Activated CD4-positive, alpha-beta memory T cell treated with anti-CD3 and anti-CD28 coated beads for 36 hours (primary cell): ENCODE results near the gene UBE2J1. TPM values are rescaled to one million over a fixed set of nuclear protein-coding genes. Genes with fewer than 3 reads are reported as not detected.
"Not testable (repeated sequence)": the region's sequence is repeated elsewhere in the genome, so short reads cannot be mapped to it uniquely, and the experiment has no call there.

Experiments
- CTCF ChIA-PET: fragments of 350-600 bp; sonication (Branson Sonifier 250); formaldehyde crosslinking; loops from one replicate; lab custom pipeline; 2021; ENCODE audit warnings: antibody characterized with exemption, inconsistent platforms; lab: Charles Lee
- POLR2A ChIA-PET: fragments of 350-600 bp; sonication (Branson Sonifier 250); formaldehyde crosslinking; loops from one replicate; lab custom pipeline; 2021; ENCODE audit warnings: antibody characterized with exemption; lab: Charles Lee
- DNase-seq: peaks from one replicate; pipeline ENCODE4 v3.0.0-alpha.2; 2020
- H3K27ac Mint-ChIP-seq: one replicate; pipeline ENCODE4 v1.8.0; 2021; ENCODE audit warnings: mixed read lengths
- H3K27me3 Mint-ChIP-seq: one replicate; pipeline ENCODE4 v1.8.0; 2021; ENCODE audit warnings: mixed read lengths
- H3K36me3 Mint-ChIP-seq: one replicate; pipeline ENCODE4 v1.8.0; 2021; ENCODE audit warnings: mixed read lengths
- H3K4me1 Mint-ChIP-seq: one replicate; pipeline ENCODE4 v1.8.0; 2021; ENCODE audit warnings: low read depth, mixed read lengths
- H3K4me3 Mint-ChIP-seq: one replicate; pipeline ENCODE4 v1.8.0; 2021; ENCODE audit warnings: mild to moderate bottlenecking, mixed read lengths
- H3K9me3 Mint-ChIP-seq: one replicate; pipeline ENCODE4 v1.8.0; 2021; ENCODE audit warnings: mixed read lengths
- intact Hi-C: fragments of 100-400 bp; cut with micrococcal nuclease; formaldehyde crosslinking; loops from one replicate; pipeline ENCODE4 v1.15.1; 2023
- total RNA-seq, 2 experiments: library from RNA; stranded (reverse); gene quantifications; one replicate each; pipeline ENCODE4 v1.2.3, GENCODE V29; 2021

UBE2J1 gene, protein sequence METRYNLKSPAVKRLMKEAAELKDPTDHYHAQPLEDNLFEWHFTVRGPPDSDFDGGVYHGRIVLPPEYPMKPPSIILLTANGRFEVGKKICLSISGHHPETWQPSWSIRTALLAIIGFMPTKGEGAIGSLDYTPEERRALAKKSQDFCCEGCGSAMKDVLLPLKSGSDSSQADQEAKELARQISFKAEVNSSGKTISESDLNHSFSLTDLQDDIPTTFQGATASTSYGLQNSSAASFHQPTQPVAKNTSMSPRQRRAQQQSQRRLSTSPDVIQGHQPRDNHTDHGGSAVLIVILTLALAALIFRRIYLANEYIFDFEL
- total RNA-seq: 10 to 100 TPM; 23.8 to 24.9 TPM

DNA sequence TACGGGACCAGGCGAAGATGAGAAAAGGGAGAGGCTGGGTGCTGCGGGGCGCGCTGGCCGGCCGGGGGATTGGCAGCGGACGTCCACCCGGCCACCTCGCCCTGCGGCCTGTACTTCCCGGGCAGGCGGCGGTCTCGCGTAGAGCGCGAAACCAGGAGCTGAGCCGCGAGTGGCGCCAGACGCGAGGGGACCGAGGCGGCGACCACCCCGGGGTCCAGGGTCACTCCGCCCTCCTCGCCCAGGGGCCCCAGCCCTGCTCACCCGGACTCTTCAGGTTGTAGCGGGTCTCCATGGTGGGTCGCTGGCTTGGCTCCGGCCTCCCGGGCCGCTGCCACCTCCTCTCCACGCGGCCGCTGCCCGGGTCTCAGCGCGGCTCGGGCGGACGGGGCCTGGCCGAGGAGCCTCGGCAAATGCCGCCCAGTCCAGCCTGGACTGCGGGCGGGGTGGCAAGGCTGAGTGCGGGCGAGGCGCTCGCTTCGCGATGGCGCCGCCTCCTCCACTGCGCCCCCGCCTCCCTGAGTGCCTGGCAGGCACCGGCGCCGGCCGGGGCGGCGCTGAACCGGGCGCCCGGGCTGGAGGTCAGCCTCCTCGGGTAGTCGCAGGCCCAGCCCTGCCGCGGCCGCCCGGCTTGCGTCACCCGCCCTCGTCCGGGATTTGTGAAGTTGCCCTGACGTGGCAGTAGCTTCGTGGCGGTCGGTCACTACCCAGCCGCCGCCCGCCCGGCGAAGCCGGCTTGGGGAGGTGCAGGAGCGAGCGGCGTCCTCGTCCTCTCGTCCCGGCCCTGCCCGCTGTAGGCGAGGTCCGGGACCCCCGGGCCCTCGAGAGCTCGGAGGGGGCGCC lies at the start of gene UBE2J1:
UBE2J1 (minus strand) TSS at position 445 of the 840 bp plus-strand sequence; CDS start at position 292, 153 bp downstream.
- POLR2A ChIA-PET: interaction anchor here (0.5 to 6.1 kb wide), 9 partner anchors 15 to 495 kb away, joined by 3 to 37 read pairs (median 3); partner anchors contain the start of genes LYRM2, PM20D2 and PNRC1
- peaks cover 3% of the 10 kb centered on the region for H3K36me3 Mint-ChIP-seq
- CTCF ChIA-PET: interaction anchor here (0.5 to 7.6 kb wide), 7 partner anchors 11 to 258 kb away, joined by 3 to 47 read pairs (median 10); no protein-coding TSS in a partner anchor
- intact Hi-C loops: loop anchor here (1.0 to 10.0 kb wide), 6 partner anchors 54 to 752 kb away; partner anchors contain the start of genes CASP8AP2, PNRC1 and RNGTT
- peak; percentile 85 for DNase-seq
- no peaks in the 10 kb centered on the region for H3K9me3 Mint-ChIP-seq
- peaks cover 75% of the 10 kb centered on the region for H3K4me1 Mint-ChIP-seq
- H3K27ac Mint-ChIP-seq: peak within 1 kb of the TSS; percentile 84
- H3K4me3 Mint-ChIP-seq: peak within 1 kb of the TSS; percentile 91
- no peaks in the 10 kb centered on the region for H3K27me3 Mint-ChIP-seq

DNA sequence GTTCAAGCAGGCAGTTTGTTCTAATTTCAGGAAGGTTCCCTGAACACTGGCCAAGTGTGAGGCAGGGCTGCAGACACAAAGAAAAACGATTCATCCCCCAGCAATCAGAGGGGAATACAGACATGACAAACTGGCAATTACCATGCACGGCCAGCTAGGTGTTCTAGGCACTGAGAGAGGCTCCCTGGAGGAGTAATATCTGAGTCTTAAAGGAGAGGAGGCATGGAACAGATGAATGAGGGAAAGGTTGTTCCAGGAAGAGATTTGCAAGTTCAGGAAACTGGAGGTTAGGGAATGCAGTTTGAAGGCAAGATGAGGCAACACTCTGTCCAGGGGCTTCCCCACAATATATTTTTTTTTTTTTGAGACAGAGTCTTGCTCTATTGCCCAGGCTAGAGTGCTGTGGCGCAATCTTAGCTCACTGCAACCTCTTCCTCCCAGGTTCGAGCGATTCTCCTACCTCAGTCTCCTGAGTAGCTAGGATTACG lies 48.4 kb upstream of the UBE2J1 start:
- CTCF ChIA-PET: interaction anchor here (1.6 kb wide), 1 partner anchor 29 kb away, joined by 5 read pairs; no protein-coding TSS in a partner anchor
- no peaks in the 10 kb centered on the region for H3K27me3 Mint-ChIP-seq
- H3K27ac Mint-ChIP-seq: no peak overlapping the region

DNA sequence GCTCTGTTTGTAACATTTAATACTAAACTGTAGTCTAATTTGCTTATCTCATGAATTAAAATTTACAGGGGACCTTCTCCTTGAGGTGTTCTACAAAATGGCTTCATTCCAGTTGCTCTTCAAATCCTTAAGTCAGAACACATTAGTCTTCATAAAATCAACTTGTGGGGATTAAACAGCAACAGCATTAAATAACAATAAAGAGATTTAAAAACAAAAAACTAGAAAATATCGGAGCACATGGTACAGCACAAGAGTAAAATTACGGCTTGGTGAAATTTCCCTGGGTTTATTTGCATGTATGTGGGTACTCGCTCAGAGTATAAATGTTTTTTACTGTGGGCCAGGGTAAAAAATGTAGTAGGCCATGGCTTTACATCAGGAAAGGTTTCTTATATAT lies 47.5 kb upstream of the UBE2J1 start:
- ChIA-PET CTCF (interaction anchor here (1.6 kb wide), 1 partner anchor 28 kb away, joined by 5 read pairs; no protein-coding TSS in a partner anchor), POLR2A (no interaction called here)
- intact Hi-C loops: no loop called here
- Mint-ChIP-seq H3K27me3 (no peaks in the 10 kb centered on the region), H3K27ac (no peak overlapping the region), H3K4me1 (no peaks in the 10 kb centered on the region), H3K4me3 (no peak overlapping the region), H3K9me3 (no peaks in the 10 kb centered on the region), H3K36me3 (no peaks in the 10 kb centered on the region)
- no peak for DNase-seq

More for the DNA sequence above, 48.4 kb upstream of the UBE2J1 start:
- Mint-ChIP-seq H3K4me3 (no peak overlapping the region), H3K36me3 (no peaks in the 10 kb centered on the region), H3K9me3 (no peaks in the 10 kb centered on the region), H3K4me1 (no peaks in the 10 kb centered on the region)
- POLR2A ChIA-PET: no interaction called here
- no peak for DNase-seq
- intact Hi-C loops: no loop called here

DNA sequence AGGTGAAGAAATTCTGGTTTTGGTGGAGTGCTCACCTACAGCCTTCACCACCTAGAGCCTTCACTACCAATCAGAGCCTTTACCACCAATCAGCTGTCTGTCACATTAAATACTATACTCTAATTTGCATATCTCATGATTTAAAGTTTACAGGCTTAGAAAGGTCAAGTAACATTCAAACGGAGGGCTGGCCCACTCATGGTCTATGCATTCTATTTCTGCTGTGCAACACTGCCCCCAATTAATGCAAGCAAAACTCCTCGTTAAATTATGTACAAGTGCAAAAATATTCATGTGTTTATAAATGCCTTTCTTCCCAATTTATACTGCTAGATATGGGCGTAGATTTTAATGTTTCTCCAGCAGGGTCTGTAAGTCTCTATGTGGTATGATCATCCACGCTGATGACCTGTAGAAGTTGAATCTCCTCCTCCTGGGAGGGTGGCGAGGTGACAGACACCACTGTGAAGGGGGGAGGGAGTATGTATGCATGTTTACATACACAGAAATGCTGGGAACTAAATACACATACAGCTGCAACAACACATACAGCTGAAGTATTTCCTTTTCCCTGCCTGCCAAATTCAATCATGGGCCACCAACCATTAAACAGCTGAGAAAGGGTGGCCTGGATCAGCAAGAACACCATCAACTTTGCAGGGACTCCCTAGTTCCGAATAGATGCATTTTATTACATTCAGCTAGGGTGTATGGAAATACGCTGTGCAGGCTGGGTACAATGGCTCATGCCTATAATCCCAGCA lies 46.4 kb upstream of the UBE2J1 start:
- POLR2A ChIA-PET: no interaction called here
- no peaks in the 10 kb centered on the region for H3K4me1 Mint-ChIP-seq
- H3K27ac Mint-ChIP-seq: no peak overlapping the region
- intact Hi-C loops: no loop called here
- no peak overlapping the region for H3K4me3 Mint-ChIP-seq
- no peak for DNase-seq
- CTCF ChIA-PET: no interaction called here
- no peaks in the 10 kb centered on the region for H3K36me3 Mint-ChIP-seq
- H3K27me3 Mint-ChIP-seq: no peaks in the 10 kb centered on the region
- H3K9me3 Mint-ChIP-seq: no peaks in the 10 kb centered on the region

DNA sequence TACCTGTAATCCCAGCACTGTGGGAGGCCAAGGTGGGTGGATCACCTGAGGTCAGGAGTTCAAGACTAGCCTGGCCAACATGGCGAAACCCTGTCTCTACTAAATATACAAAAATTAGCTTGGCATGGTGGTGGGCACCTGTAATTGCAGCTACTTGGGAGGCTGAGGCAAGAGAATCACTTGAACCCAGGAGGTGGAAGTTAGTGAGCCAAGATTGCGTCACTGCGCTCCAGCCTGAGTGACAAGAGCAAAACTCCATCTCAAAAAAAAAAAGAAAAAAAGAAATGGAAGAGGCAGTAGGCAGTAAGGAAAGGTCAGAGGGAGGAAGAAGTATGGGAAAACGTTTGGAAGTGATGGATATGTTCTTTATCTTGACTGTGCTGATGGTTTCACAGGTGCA lies 45.4 kb upstream of the UBE2J1 start:
- H3K4me1 Mint-ChIP-seq, H3K27ac Mint-ChIP-seq, intact Hi-C loops, DNase-seq, H3K4me3 Mint-ChIP-seq, H3K27me3 Mint-ChIP-seq, H3K9me3 Mint-ChIP-seq, H3K36me3 Mint-ChIP-seq: not testable (repeated sequence)
- CTCF ChIA-PET: interaction anchor here (0.8 kb wide), 1 partner anchor 26 kb away, joined by 3 read pairs; no protein-coding TSS in a partner anchor
- POLR2A ChIA-PET: interaction anchor here (0.6 to 0.7 kb wide), 2 partner anchors 13 to 197 kb away, joined by 3 read pairs; no protein-coding TSS in a partner anchor

DNA sequence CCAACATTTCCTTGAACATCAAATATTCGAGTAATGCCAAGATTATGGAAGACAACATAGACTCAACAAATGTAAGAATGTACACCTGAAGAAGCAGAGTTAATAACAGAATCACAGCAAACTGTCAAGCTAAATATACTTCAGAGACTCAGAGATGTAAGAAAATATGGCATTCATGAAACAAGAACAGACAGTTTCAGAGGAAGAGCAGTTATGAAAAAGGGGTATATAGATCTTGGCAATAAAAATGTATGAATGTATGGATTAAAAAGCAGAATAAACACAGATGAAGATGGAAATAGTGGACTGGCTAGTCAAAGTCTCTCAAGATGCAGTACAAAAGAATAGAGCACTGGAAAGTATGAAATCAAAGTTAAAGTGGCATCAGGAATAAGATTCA lies 41.1 kb upstream of the UBE2J1 start:
- no peak overlapping the region for H3K4me3 Mint-ChIP-seq
- H3K27ac Mint-ChIP-seq: no peak overlapping the region
- H3K27me3 Mint-ChIP-seq: no peaks in the 10 kb centered on the region
- POLR2A ChIA-PET: no interaction called here
- CTCF ChIA-PET: no interaction called here
- intact Hi-C loops: no loop called here
- no peaks in the 10 kb centered on the region for H3K4me1 Mint-ChIP-seq
- H3K36me3 Mint-ChIP-seq: peaks cover 2% of the 10 kb centered on the region
- peaks cover 5% of the 10 kb centered on the region for H3K9me3 Mint-ChIP-seq
- no peak for DNase-seq

DNA sequence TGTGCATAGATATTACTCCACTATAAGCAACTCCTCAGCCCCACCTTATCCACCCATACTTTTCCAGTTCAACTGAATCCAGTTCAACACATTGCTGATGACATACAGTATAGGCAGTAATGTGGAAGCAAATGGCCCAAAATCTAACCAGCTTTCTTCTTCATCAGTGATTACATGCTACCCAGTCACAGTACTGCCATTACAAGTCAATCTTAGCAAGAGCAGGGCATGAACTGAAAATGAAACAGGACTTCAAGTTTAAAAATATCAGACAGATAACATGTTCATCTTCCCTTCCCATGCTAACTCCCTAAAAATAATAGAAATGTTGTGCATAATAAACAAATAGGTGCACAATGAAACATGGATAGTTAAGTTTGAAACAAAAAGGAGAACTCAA lies 40.3 kb upstream of the UBE2J1 start:
- CTCF ChIA-PET: no interaction called here
- no peak overlapping the region for H3K4me3 Mint-ChIP-seq

DNA sequence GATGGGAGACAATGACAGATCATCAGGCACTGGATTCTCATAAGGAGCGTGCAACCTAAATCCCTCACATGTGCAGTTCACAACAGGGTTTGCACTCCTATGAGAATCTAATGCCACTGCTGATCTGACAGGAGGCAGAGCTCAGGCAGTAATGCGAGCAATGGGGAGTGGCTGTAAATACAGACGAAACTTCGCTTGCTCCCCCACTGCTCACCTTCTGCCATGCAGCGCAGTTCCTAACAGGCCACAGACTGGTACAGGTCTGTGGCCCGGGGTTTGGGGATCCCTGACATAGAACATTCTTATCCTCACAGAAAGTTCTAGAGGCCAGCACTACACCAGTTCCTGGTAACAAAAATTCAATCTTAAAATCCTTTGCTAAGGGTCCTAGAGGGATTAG lies 36.3 kb upstream of the UBE2J1 start:
- no peaks in the 10 kb centered on the region for H3K27me3 Mint-ChIP-seq
- H3K27ac Mint-ChIP-seq: no peak overlapping the region
- CTCF ChIA-PET: no interaction called here
- H3K4me1 Mint-ChIP-seq: peaks cover 12% of the 10 kb centered on the region
- H3K36me3 Mint-ChIP-seq: peaks cover 4% of the 10 kb centered on the region
- POLR2A ChIA-PET: no interaction called here
- no peak overlapping the region for H3K4me3 Mint-ChIP-seq
- H3K9me3 Mint-ChIP-seq: peaks cover 5% of the 10 kb centered on the region
- intact Hi-C loops: no loop called here
- no peak for DNase-seq

More for the DNA sequence above, 40.3 kb upstream of the UBE2J1 start:
- peaks cover 2% of the 10 kb centered on the region for H3K36me3 Mint-ChIP-seq
- intact Hi-C loops: no loop called here
- no peaks in the 10 kb centered on the region for H3K27me3 Mint-ChIP-seq
- H3K27ac Mint-ChIP-seq: no peak overlapping the region
- no peaks in the 10 kb centered on the region for H3K4me1 Mint-ChIP-seq
- POLR2A ChIA-PET: no interaction called here
- H3K9me3 Mint-ChIP-seq: peaks cover 5% of the 10 kb centered on the region
- no peak for DNase-seq

DNA sequence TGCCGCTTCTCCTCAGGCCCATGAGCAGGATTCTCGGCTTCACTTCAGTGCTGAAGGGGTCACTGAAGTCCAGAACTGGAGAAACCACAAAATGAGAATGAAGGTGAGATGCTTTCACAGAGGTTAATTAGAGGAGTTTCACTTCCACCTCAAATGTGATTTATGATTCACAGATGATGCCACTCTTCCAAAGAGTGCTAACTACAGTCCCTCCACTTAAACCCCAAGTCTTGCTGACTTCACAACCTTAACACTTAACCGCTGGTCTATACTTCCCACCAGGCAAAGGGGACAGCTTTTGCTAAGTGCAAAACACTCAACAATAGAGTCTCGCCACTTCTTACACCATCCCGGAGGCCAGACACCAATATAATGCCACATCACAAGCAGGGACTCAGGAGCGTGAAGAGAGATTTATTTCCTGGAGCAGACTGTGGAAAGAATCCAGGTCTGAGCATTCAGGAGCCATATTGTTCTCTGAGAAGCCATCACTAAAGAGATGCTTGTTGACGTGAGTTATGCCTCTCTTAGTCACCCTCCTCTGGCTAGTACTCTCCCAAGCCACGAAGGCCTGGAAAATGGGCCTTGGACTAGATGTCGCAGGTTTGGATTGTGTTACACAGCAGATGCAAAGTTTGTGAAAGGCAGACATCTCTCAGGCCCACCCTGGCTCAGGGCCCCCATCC lies 35.1 kb upstream of the UBE2J1 start:
- ChIA-PET POLR2A (no interaction called here), CTCF (interaction anchor here (1.6 kb wide), 1 partner anchor 16 kb away, joined by 4 read pairs; no protein-coding TSS in a partner anchor)
- no peak for DNase-seq
- Mint-ChIP-seq H3K27me3 (no peaks in the 10 kb centered on the region), H3K36me3 (peaks cover 3% of the 10 kb centered on the region), H3K9me3 (no peaks in the 10 kb centered on the region), H3K4me3 (no peak overlapping the region), H3K27ac (no peak overlapping the region), H3K4me1 (peaks cover 12% of the 10 kb centered on the region)
- intact Hi-C loops: no loop called here

DNA sequence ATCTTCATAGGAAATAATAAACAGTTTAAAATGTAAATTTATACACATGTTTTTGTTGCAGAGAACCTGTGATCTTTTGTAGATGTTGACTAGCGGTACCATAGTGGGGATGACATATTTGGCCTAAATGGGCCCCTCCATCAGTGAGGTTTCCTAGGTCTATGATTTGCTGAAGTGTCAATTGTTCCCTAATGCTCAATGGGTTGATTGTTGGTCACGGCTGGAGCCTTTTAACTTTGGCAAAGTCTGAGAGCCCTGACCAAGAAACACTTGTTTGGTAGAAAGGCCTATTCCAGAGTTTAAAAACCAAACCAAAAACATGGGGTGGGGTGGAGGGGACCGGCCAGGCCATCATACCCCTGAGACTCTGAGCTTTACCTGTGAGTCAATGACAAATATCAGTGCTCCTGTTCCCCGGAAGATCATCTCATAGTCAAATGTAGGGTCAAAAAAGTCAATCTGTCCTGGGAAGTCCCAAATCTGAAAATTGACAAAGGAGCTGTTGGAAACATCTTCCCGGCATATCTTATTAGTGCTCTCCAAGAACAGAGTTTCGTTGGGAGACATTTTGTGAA lies 34.5 kb upstream of the UBE2J1 start:
- ChIA-PET POLR2A (no interaction called here), CTCF (interaction anchor here (1.6 kb wide), 1 partner anchor 15 kb away, joined by 4 read pairs; no protein-coding TSS in a partner anchor)
- Mint-ChIP-seq H3K4me3 (no peak overlapping the region), H3K27ac (no peak overlapping the region), H3K4me1 (peaks cover 12% of the 10 kb centered on the region), H3K36me3 (peaks cover 3% of the 10 kb centered on the region), H3K9me3 (no peaks in the 10 kb centered on the region), H3K27me3 (no peaks in the 10 kb centered on the region)
- intact Hi-C loops: no loop called here
- no peak for DNase-seq
